ENCODE measurements around the gene FOXR1. TPM values are rescaled to one million over a fixed set of nuclear protein-coding genes. Genes with fewer than 3 reads are reported as not detected.
"Not testable (repeated sequence)": the region's sequence is repeated elsewhere in the genome, so short reads cannot be mapped to it uniquely, and the experiment has no call there.

Gene FOXR1
- total RNA-seq, 1 donor from 2014 or later = not detected

DNA sequence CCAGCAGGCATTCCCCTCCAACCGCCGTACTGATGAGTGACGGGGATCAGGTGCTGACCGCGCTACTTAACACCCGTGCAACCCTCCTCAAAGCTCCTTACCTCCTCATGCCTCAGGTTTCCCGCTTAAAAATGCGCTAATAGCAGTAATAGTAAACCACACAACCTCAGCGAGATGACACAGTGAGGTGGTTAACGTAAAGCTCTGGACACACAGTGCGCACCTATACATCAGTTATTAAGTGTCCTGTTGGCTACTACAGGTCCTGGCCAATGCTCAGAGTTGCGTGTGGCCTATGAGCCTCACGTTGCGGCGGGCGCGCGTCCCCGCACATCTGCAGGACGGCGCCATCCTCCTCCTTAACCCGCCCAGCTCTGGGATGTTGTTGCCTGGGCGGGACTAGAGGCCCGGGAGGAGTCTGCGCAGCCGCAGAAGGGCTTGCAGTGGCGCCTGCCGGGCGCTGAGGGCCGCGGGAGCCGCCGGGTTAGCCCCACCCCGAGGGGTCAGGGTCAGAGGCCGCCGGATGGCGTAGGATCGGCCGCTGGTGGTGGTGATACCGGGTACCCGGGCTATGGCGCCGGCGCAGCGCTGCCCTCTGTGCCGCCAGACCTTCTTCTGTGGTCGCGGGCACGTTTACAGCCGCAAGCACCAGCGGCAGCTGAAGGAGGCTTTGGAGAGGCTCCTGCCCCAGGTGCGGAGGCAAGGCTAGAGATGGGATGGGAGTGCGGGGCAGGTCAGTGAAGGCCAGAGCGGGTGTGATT lies 26.2 kb downstream of the FOXR1 start, which contains the start of gene CENATAC:
TSS of gene CENATAC (plus strand) at position 512 of the 761 bp plus-strand sequence. CDS start at position 572, 60 bp downstream.
- peak; percentile 98 for ATAC-seq

DNA sequence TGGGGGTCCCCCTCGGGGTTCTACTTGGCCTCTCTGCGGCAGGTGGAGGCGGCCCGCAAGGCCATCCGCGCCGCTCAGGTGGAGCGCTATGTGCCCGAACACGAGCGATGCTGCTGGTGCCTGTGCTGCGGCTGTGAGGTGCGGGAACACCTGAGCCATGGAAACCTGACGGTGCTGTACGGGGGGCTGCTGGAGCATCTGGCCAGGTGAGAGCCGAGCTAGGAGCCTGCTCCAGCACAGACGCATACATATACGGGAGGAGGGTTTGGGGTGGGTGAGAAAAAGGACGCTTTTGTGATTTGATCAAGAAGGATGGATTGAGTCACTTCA lies 26.8 kb downstream of the FOXR1 start:
- peak; percentile 52 for ATAC-seq

DNA sequence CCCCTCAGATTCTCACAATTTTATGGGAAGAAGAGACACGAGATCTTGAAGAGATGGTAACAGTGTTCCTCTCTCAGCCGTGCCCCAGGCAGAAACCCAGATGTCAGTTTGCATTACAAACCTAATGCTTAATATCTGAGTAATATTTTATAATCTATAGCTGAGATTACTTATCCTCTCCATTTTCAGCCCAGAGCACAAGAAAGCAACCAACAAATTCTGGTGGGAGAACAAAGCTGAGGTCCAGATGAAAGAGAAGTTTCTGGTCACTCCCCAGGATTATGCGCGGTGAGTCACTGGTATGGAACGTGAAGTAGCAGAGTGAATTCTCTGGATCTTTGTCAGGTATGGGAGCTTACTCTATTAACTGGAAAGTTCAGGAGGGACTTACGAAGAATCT lies 27.3 kb downstream of the FOXR1 start:
- peak; percentile 60 for ATAC-seq

DNA sequence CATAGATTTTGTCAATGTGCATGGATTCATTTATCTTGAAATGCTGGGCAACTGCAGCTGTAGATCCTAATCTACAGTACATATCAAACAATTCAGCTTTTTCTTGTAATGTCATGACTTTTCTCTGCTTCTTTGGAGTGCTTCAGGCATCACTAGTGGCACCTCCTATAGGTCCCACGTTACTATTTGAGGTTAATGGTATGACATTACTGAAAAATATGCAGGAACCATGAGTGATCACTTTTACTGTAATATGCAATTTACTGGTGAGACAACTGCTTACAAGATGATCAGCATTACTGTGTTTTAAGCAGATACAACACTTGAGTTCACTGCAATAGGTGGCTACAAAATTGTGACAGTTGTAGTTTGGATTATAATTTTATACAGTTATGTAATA lies 29.3 kb downstream of the FOXR1 start:
- no peak for ATAC-seq

DNA sequence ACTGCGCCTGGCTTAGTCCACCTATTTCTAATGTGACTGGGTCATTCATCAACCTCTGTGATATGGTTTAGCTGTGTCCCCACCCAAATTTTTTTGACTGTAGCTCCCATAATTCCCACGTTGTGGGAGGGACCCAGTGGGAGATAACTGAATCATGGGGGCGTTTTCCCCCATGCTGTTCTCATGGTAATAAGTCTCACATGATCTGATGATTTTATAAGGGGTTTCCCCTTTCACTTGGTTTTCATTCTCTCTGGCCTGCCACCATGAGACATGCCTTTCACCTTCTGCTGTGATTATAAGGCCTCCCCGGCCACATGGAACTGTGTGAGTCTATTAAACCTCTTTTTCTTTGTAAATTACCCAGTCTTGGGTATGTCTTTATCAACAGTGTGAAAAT lies 35.1 kb downstream of the FOXR1 start:
- ATAC-seq = no peak

DNA sequence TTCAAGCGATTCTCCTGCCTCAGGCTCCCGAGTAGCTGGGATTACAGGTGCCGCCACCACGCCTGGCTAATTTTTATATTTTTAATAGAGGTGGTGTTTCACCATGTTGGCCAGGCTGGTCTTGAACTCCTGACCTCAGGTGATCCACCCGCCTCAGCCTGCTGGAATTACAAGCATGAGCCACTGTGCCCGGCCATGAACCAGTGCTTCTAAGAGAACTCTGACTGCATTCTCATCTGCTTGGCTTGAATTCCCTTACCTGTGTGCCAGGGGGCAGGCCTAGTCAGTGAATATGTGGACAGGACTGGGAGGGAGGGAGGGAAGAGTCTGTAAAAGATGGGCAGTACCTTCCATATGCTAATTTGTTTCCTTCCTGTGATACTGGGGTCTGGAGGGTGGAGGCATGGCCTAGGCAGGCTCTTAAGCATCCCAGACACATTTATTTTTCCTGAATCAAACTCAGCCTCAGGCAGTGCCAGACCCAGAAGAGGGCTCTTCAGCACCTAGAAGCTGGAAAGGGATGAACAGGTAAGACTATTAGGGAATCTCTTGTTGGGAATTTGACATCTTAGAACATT lies 40.0 kb downstream of the FOXR1 start:
- peak; percentile 20 for ATAC-seq

DNA sequence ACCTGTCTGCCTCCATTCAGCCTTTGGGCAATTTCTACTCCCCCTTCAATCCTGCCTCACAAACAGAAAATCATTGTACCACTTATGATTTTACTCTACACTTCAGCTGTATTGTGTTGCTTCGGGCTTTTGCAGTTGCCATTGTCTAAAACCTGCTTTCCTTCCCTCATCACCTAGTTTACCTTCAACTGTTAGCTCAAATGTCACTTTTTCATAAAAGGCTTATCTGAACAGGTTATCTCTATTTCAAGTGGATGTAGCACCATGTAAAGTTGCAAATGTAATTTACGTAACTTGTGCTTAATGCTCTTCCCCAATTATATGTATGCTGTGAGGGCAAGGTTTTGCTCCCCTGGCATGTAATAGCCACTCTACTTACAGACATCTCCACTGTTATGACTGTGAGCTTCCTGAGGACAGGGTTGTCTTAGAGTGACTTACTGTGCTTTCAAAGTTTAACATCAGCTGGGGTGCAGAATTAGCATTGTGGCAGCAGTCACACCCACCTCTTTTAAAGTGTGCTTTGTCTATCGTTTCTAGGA lies 41.1 kb downstream of the FOXR1 start:
- ATAC-seq = no peak

DNA sequence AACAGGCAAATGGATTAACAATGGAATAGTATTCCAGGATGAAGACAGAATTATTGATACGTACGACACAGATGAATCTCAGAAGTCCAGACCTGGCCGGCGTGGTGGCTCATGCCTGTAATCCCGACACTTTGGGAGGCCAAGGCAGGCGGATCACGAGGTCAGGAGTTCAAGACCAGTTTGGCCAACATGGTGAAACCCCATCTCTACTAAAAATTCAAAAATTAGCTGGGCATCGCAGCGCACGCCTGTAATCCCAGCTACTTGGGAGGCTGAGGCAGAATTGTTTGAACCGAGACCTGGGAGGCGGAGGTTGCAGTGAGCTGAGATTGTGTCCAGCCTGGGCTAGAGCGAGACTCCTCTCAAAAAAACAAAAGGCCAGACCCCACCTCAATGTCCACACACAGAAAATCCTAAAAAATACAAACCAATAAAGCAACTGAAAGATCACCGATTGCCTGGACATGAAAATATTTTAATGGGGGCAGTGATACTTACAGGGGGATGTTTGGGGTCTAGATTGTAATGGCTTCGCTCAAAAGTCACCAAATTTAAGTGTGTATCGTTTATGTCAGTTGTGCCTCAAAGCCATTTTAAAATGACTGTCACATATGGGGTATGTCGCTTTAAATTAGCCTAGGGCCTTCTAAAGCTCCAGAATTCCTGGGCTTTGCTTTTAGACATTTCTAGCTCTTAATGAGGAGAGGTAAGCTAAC lies 42.8 kb downstream of the FOXR1 start:
- no peak for ATAC-seq

DNA sequence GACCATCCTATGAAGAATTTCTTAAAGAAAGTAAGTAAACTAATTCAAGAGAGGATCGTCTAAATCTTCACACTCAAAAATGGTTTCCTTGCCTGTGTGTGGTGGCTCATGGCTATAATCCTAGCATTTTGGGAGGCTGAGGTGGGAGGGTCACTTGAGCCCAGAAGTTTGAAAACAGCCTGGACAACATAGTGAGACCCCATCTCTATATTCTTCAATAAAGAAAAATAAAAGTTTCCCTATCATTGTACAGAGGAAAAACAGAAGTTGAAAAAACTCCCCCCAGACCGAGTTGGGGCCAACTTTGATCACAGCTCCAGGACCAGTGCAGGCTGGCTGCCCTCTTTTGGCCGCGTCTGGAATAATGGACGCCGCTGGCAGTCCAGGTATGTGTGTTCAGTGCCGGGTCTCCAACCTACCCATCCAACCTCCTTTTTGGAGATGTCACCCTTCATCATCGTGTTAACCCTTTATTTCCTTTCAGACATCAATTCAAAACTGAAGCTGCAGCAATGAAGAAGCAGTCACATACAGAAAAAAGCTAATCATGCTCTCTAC lies 43.6 kb downstream of the FOXR1 start:
- ATAC-seq = no peak

DNA sequence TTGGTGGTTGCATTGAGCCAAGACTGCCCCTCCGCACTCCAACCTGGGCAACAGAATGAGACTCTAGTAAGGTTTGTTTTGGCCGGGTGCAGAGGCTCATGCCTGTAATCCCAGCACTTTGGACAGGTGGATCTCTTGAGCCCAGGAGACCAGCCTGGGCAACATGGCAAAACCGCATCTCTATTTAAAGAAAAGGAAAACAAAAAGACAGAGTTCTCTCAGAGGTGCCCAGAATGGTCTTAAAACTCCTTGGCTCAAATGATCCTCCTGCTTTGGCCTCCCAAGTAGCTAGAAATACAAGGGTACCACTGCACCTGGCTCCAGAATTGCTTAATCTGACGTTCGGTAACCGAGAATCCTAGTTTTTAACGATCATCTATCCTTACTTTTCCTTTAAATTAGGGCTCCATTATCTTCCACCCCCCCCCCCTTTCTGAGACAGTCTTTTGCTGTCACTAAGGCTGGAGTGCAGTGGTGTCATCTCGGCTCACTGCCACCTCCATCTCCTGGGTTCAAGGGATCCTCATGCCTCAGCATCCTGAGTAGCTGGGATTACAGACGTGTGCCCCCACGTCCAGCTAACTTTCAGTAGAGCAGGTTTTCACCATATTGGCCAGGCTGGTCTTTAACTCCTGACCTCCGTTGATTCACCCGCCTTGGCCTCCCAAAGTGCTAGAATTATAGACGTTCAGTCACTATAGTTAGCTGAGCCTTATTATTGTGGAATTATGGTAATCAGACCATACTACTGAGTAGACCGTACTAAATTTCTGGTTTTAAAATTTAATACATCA lies 44.9 kb downstream of the FOXR1 start:
- ATAC-seq = no peak

DNA sequence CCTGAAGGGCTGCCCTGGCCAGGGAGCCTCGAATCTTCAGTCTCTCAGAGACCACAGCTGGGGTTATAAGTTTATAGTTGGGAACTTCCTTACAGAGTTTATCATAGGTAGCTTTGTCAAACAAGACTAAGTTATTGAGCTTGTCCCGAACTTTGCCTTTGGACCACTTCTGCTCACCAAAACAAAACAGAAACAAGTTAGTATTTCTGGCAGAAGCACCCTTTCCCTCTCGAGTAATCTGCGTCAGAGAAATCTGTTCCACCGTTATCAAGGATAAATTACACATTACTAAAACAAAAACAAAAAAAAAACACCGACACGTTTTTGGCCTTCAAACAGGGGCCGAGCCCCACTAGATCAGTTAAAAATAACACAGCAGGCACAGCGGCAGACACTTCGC lies 45.8 kb downstream of the FOXR1 start:
- not testable (repeated sequence) for ATAC-seq

DNA sequence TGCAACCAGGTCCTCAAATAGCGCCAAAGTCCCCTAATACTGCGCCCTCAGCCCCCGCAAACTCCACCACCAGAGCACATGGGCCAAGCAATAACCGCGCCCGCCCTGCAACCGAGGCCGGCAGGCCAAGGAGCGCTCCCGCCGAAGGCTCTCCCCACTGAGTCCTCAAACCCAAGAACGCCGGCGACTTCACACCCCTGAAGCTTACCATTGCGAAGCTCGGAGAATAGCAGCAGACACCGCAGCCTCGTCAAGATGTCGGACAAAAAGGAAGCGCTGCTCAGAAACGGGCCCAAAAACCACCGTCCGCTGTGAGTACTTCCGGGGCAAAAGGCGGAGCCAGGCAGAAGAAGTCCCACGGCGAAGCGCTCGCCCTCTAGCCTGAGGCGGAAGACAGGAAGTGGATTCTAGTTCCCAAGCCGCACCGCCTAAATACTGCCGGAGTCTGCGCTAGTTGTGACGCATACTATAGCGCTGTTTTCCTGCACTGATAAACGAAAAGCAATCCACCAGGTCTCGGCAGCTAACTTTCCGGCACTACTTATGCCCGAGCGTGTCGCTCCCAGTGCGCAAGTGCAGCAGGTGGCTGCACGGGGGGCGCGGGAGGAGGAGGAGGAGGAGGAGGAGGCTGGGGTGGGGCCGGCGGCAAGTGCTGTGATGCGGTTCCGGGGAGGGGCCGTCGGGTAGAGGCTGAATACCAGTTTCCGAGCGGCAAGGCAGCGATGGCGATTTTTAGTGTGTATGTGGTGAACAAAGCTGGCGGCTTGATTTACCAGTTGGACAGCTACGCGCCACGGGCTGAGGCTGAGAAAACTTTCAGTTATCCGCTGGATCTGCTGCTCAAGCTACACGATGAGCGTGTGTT lies 46.7 kb downstream of the FOXR1 start, which contains the start of the genes RPS25 and TRAPPC4:
TSS of gene RPS25 (minus strand) at position 270 of the 865 bp plus-strand sequence. CDS start at position 211, 59 bp downstream.
TSS of gene TRAPPC4 (plus strand) at position 693 of the 865 bp plus-strand sequence. CDS start at position 723, 30 bp downstream.
- peak; percentile 95 for ATAC-seq

DNA sequence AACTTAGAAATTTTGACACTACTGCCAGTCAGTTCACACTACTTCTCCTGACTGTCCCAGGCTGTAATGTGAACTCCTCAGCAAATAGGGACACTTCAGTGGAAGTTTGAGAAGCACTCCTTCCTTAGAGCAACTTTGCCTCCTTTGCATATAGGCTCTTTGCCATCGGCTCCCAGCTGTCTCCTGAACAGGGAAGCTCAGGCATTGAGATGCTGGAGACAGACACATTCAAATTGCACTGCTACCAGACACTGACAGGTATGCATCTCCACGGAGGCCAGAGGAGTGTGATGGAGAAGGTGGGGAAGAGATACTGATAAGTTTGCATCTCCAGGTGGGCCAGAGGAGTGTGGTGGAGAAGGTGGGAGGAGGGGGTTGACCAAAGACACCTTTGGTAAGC lies 48.4 kb downstream of the FOXR1 start:
- ATAC-seq = no peak

DNA sequence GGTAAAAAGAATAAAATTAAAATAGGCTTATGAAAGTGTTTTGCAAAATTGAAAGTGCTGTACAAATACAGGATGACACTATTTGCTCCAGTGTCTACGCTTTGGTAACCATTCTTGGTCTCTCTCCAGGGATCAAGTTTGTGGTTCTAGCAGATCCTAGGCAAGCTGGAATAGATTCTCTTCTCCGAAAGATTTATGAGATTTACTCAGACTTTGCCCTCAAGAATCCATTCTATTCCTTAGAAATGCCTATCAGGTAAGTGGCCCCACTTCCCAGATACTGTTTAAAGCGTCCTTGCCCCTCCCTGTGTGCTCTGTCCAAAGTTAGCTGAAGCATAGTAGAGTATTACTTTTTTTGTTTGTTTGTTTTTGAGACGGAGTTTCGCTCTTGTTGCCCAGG lies 50.1 kb downstream of the FOXR1 start:
- ATAC-seq = no peak

DNA sequence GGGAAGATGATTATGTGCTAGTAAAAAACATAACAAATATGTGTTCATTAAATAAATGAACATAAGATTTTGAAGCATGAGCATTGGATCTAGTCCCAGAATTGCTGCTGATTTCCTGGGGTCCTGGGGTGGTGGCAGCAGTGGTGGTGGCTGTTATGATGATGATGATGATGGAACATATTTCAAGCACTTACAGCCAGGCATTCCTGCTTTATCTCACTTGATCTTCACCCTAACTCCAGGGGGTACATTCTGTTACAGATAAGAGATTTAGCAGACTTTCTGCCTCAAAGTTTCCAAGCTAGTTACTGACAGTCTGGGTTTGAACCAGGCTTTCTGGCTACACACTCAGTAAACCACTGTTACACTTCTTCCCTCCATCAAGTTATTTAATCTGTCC lies 52.2 kb downstream of the FOXR1 start:
- no peak for ATAC-seq

DNA sequence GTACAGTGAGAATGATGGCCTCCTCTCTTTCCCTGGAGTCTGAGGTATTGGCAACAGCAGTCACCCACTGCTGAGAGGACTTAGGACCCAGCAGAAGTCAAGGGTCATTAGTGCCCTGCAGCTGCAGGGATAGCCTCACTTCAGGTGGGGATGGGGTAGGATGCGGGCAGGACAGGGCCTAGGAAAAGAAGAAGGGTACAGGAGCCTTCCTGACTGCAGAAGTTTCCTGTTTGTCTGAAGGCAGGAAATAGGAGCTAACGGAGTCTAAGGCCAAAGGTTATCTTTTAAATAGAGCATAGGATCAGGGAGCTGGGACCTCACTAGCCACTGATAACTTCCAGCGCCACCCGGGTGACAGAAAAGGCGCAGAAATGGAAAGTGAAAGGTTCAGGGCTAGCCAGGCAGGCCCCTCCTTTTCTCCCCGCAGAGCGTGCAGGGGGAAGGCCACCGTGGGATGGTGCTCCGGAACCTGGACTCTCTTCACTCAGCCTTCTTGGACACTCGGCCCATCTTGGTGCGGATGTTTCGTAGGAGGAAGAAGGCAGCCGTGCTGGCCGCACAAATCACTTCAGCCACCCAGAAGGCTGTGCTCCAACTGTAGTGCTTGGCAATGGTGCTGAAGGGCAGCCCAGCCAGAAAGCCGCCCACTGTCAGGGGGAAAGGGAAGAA lies 53.0 kb downstream of the FOXR1 start:
- no peak for ATAC-seq

DNA sequence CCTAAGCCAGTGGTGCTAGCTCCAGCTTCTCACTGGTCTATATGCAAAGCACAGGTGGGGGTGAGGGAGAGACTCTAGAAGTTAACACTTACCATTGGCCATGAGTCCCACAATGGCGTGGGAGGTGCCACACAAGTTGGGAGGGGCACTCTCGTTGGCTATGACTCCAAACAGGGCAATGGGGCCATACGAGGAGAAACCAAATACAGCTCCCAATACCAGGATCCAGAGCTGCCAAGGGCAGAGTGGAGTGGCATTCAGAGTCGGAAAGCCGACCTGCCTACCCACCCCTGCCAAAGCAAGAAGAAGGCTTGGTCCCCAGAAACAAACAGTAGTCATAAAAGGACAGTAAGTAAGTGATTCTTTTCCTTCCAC lies 53.5 kb downstream of the FOXR1 start:
- ATAC-seq = no peak

DNA sequence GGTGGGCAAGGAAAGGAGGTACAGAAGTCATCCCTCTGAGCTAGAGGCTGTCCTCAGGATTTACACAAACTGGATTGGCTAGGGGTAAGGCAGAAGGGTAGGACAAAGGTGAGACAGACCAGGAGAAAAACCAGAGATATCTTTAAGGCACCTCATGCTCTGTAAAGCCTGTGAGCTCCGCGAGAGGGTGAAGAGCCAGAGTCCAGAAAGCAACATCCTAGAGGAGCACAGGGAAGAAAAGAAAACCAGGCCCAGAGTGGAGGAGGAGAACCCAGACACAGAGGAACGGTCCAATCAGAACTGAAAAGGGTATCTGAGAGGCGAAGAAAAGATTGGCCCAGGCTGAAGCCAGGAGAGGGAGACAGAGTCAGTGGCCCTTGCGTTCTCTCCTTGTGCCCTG lies 54.0 kb downstream of the FOXR1 start:
- ATAC-seq = no peak

DNA sequence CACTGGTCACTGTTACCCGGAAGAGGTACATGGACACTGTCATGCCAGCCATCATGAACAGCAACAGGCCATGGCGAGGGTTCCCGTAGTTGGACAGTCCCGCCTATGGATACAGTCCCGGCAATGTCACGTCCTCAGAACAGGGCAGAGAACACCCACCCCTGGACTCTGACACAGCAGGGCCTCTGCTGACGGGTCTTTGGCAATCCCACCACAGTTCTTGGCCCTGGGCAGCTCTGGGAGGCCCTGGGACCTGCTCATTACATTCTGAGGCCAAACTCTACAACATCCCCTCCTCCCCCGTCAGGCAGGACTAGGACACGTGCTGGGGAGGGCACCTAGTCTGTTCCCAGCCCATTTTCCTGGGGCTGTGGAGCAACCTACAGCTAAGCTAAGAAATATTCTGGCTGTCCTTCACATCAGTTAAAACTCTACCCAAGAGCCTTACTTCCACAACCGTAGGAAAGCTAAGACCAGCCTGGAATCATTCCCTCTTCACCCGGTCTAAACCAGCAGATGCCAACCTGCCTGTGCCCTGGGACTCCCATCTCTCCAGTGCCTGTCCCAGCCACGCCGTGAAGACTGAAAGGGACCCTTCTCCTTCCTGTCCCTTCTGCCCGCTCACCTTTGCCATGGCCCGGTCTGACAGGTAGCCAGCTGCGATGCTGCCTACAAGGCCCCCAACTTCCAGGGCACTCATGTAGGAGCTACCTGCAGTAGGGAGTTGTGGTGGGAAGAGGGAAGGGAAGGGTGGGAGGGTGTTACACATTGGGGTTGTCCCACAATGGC lies 54.6 kb downstream of the FOXR1 start:
- ATAC-seq = no peak

DNA sequence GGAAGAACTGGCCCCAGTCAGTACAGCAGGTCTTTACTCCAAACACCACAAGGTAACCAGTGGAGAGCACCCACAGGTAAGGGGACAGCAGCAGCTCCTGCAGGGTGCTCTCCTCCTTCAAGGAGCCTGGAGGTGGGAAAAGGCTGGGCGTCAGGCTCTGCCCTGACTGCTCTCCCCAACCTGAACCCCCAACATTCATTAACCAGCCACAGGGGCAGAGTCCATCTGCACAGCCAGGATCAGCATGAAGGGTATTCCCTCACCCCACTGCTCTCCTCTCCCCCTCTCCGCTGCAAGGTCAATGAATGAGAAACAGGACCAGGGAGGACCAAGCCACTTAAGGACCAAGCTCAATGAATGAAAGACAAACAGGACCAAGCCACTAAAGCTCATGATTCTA lies 55.4 kb downstream of the FOXR1 start:
- no peak for ATAC-seq

Measured in esophagus mucosa (tissue), 1 donor.